ENCODE measurements around the gene TGDS.

DNA sequence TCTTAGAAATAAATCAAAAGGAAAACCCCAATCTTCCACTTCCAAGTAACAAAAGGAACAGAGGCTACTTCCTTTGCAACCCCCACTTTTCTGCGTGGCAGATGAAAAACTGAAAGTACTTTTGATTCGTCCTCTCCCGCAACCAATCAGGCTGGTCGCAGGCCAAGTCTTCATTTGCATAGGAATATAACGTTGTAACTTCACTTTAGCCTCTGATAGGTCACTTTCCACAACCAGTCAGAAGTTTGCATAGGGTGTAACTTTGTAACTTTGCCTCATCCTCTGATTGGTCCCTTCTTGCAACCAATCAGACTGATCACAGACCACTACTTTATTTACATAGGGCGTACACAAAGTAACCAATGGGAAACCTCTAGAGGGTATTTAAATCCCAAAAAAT, 37.2 kb downstream of the TGDS start:
- TF ChIP-seq, protein P1, sequence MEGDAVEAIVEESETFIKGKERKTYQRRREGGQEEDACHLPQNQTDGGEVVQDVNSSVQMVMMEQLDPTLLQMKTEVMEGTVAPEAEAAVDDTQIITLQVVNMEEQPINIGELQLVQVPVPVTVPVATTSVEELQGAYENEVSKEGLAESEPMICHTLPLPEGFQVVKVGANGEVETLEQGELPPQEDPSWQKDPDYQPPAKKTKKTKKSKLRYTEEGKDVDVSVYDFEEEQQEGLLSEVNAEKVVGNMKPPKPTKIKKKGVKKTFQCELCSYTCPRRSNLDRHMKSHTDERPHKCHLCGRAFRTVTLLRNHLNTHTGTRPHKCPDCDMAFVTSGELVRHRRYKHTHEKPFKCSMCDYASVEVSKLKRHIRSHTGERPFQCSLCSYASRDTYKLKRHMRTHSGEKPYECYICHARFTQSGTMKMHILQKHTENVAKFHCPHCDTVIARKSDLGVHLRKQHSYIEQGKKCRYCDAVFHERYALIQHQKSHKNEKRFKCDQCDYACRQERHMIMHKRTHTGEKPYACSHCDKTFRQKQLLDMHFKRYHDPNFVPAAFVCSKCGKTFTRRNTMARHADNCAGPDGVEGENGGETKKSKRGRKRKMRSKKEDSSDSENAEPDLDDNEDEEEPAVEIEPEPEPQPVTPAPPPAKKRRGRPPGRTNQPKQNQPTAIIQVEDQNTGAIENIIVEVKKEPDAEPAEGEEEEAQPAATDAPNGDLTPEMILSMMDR (IDR thresholded peaks at IDR 0.05): no peak
- TF ChIP-seq POLR2A (IDR thresholded peaks at IDR 0.05): no peak
- TF ChIP-seq EP300 (IDR thresholded peaks at IDR 0.05): no peak
- TF ChIP-seq POLR2AphosphoS5 (IDR thresholded peaks at IDR 0.05): no peak
